NOMO-1 treated with DMSO at 0.1 percent for 48 hours (cell line): ENCODE data around the gene FOXL3.

Experiments used
- DNase-seq: peaks from one replicate; lab custom pipeline; 2025; ENCODE audit not compliant: unreplicated experiment; lab: John Stamatoyannopoulos, UW

FOXL3 gene

GRCh38 chr7:265998-266850 lies 23.7 kb upstream of the FOXL3 start:
- no peak for DNase-seq

- no peak for DNase-seq
These were observed 22.8 kb upstream of the FOXL3 start for GRCh38 chr7:266851-267840.

- DNase-seq = no peak
These were observed 21.0 kb upstream of the FOXL3 start for GRCh38 chr7:268991-269390.

- DNase-seq = no peak
These were observed 20.2 kb upstream of the FOXL3 start for GRCh38 chr7:269721-270120.

- no peak for DNase-seq
These were observed 19.5 kb upstream of the FOXL3 start for GRCh38 chr7:270351-270983.

- DNase-seq = no peak
These were observed 18.5 kb upstream of the FOXL3 start for GRCh38 chr7:271266-272107.

GRCh38 chr7:272108-272615 lies 17.8 kb upstream of the FOXL3 start:
- DNase-seq = no peak

GRCh38 chr7:272631-273030 lies 17.3 kb upstream of the FOXL3 start:
- DNase-seq = no peak

GRCh38 chr7:273327-273726 lies 16.6 kb upstream of the FOXL3 start:
- no peak for DNase-seq

- no peak for DNase-seq
These were observed 15.7 kb upstream of the FOXL3 start for GRCh38 chr7:274266-274665.

GRCh38 chr7:276230-276835 lies 13.6 kb upstream of the FOXL3 start:
- DNase-seq = no peak

- no peak for DNase-seq
These were observed 12.7 kb upstream of the FOXL3 start for GRCh38 chr7:277228-277627.

- no peak for DNase-seq
These were observed 11.9 kb upstream of the FOXL3 start for GRCh38 chr7:278081-278480.

GRCh38 chr7:279821-280220 lies 10.1 kb upstream of the FOXL3 start:
- DNase-seq = no peak

GRCh38 chr7:280461-280860 lies 9.5 kb upstream of the FOXL3 start:
- no peak for DNase-seq

GRCh38 chr7:281637-282036 lies 8.3 kb upstream of the FOXL3 start:
- DNase-seq = no peak

- no peak for DNase-seq
These were observed 7.3 kb upstream of the FOXL3 start for GRCh38 chr7:282621-283020.

GRCh38 chr7:284762-285722 lies 4.9 kb upstream of the FOXL3 start:
- no peak for DNase-seq

GRCh38 chr7:285731-286130 lies 4.2 kb upstream of the FOXL3 start:
- DNase-seq = no peak
